ENCODE data around the gene LNP1. TPM values are rescaled to one million over a fixed set of nuclear protein-coding genes. Genes with fewer than 3 reads are reported as not detected.
"Not testable (repeated sequence)": the region's sequence is repeated elsewhere in the genome, so short reads cannot be mapped to it uniquely, and the experiment has no call there.

LNP1 gene
- total RNA-seq, 3 donors from 2014 or later (not counting 1 experiment from before 2014, with no cell fraction given) = 0.39 to 0.85 (median 0.73) TPM

GRCh38 chr3:100470951-100471350, 69.6 kb downstream of the LNP1 start:
- Histone ChIP-seq H3K9me3 (ENCODE audit: control insufficient read depth, insufficient read depth, low read length) (no peaks in the 10 kb centered on the region), H3K36me3 (ENCODE audit: control insufficient read depth, insufficient read depth, low read length) (no peaks in the 10 kb centered on the region), H3K27ac (ENCODE audit: low read length) (no peak overlapping the region), H3K4me3 (ENCODE audit: low read length) (no peak overlapping the region), H3K27me3 (ENCODE audit: control insufficient read depth, insufficient read depth, low read length) (no peaks in the 10 kb centered on the region), H3K4me1 (ENCODE audit: control insufficient read depth, insufficient read depth, low read length) (no peaks in the 10 kb centered on the region)
- DNase-seq (no peak), ATAC-seq (no peak)
- no CpG with 5 or more reads among the region's 1 CpG for WGBS (ENCODE audit: insufficient coverage)
- Mint-ChIP-seq H3K27me3 (ENCODE audit: low read depth in 2 of 2) (peaks cover 0 to 9% of the 10 kb centered on the region in 2 donors), H3K27ac (no peak overlapping the region), H3K4me1 (peaks cover 0 to 6% of the 10 kb centered on the region in 2 donors), H3K36me3 (no peaks in the 10 kb centered on the region), H3K9me3 (no peaks in the 10 kb centered on the region), H3K4me3 (no peak overlapping the region)
- intact Hi-C loops (cut with micrococcal nuclease) = no loop called here
- TF ChIP-seq, protein P1, sequence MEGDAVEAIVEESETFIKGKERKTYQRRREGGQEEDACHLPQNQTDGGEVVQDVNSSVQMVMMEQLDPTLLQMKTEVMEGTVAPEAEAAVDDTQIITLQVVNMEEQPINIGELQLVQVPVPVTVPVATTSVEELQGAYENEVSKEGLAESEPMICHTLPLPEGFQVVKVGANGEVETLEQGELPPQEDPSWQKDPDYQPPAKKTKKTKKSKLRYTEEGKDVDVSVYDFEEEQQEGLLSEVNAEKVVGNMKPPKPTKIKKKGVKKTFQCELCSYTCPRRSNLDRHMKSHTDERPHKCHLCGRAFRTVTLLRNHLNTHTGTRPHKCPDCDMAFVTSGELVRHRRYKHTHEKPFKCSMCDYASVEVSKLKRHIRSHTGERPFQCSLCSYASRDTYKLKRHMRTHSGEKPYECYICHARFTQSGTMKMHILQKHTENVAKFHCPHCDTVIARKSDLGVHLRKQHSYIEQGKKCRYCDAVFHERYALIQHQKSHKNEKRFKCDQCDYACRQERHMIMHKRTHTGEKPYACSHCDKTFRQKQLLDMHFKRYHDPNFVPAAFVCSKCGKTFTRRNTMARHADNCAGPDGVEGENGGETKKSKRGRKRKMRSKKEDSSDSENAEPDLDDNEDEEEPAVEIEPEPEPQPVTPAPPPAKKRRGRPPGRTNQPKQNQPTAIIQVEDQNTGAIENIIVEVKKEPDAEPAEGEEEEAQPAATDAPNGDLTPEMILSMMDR (IDR thresholded peaks at IDR 0.05) = no peak

- no peaks in the 10 kb centered on the region for H3K36me3 Mint-ChIP-seq
- H3K27me3 Mint-ChIP-seq (ENCODE audit: low read depth in 2 of 2) = peaks cover 0 to 5% of the 10 kb centered on the region in 2 donors
- no peaks in the 10 kb centered on the region for H3K9me3 ChIP-seq (ENCODE audit: control insufficient read depth, insufficient read depth, low read length)
- no peaks in the 10 kb centered on the region for H3K4me1 ChIP-seq (ENCODE audit: control insufficient read depth, insufficient read depth, low read length)
- no peaks in the 10 kb centered on the region for H3K9me3 Mint-ChIP-seq
- no peak overlapping the region for H3K27ac ChIP-seq (ENCODE audit: low read length)
- TF ChIP-seq, protein P1 (IDR thresholded peaks at IDR 0.05) = no peak
- no peak overlapping the region for H3K4me3 ChIP-seq (ENCODE audit: low read length)
- H3K4me3 Mint-ChIP-seq = no peak overlapping the region
- no peak overlapping the region for H3K27ac Mint-ChIP-seq
- ATAC-seq = no peak
- DNase-seq = no peak
- intact Hi-C loops (cut with micrococcal nuclease) = no loop called here
- WGBS (ENCODE audit: insufficient coverage) = 95% methylated on average over 2 of the region's 2 CpGs
- H3K27me3 ChIP-seq (ENCODE audit: control insufficient read depth, insufficient read depth, low read length) = no peaks in the 10 kb centered on the region
- H3K36me3 ChIP-seq (ENCODE audit: control insufficient read depth, insufficient read depth, low read length) = no peaks in the 10 kb centered on the region
- H3K4me1 Mint-ChIP-seq = peaks cover 0 to under 1% of the 10 kb centered on the region in 2 donors
These were observed 70.1 kb downstream of the LNP1 start for GRCh38 chr3:100471444-100471843.

DNA sequence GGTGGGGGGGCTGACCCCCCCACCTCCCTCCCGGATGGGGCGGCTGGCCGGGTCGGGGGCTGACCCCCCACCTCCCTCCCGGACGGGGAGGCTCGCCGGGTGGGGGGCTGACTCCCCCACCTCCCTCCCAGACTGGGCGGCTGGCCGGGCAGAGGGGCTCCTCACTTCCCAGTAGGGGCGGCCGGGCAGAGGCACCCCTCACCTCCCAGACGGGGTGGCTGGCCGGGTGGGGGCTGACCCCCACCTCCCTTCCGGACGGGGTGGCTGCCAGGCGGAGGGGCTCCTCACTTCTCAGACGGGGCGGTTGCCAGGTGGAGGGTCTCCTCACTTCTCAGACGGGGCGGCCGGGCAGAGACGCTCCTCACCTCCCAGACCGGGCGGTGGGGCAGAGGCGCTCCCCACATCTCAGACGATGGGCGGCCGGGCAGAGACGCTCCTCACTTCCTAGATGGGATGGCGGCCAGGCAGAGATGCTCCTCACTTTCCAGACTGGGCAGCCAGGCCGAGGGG, 76.6 kb downstream of the LNP1 start:
- intact Hi-C loops (cut with micrococcal nuclease); H3K9me3 Mint-ChIP-seq; H3K36me3 Mint-ChIP-seq; H3K27ac ChIP-seq (ENCODE audit: low read length); H3K4me3 Mint-ChIP-seq; H3K27ac Mint-ChIP-seq; H3K27me3 ChIP-seq (ENCODE audit: control insufficient read depth, insufficient read depth, low read length); ATAC-seq; H3K9me3 ChIP-seq (ENCODE audit: control insufficient read depth, insufficient read depth, low read length); H3K4me1 ChIP-seq (ENCODE audit: control insufficient read depth, insufficient read depth, low read length); H3K36me3 ChIP-seq (ENCODE audit: control insufficient read depth, insufficient read depth, low read length); H3K4me3 ChIP-seq (ENCODE audit: low read length); H3K4me1 Mint-ChIP-seq; DNase-seq; H3K27me3 Mint-ChIP-seq (ENCODE audit: low read depth in 2 of 2): not testable (repeated sequence)
- WGBS (ENCODE audit: insufficient coverage) = 93% methylated on average over 29 of the region's 32 CpGs

DNA sequence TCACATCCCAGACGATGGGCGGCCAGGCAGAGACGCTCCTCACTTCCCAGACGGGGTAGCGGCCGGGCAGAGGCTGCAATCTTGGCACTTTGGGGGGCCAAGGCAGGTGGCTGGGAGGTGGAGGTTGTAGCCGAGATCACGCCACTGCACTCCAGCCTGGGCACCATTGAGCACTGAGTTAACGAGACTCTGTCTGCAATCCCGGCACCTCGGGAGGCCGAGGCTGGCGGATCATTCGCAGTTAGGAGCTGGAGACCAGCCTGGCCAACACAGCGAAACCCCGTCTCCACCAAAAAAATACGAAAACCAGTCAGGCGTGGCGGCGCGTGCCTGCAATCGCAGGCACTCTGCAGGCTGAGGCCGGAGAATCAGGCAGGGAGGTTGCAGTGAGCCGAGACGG, 77.2 kb downstream of the LNP1 start:
- ATAC-seq; H3K36me3 Mint-ChIP-seq; H3K36me3 ChIP-seq (ENCODE audit: control insufficient read depth, insufficient read depth, low read length); H3K27ac ChIP-seq (ENCODE audit: low read length); H3K4me1 ChIP-seq (ENCODE audit: control insufficient read depth, insufficient read depth, low read length); H3K4me3 ChIP-seq (ENCODE audit: low read length); H3K4me3 Mint-ChIP-seq; H3K27ac Mint-ChIP-seq; H3K27me3 ChIP-seq (ENCODE audit: control insufficient read depth, insufficient read depth, low read length); H3K9me3 ChIP-seq (ENCODE audit: control insufficient read depth, insufficient read depth, low read length); H3K9me3 Mint-ChIP-seq; intact Hi-C loops (cut with micrococcal nuclease); DNase-seq; H3K4me1 Mint-ChIP-seq: not testable (repeated sequence)
- peaks cover 5 to 10% of the 10 kb centered on the region in 2 donors for H3K27me3 Mint-ChIP-seq (ENCODE audit: low read depth in 2 of 2)
- WGBS (ENCODE audit: insufficient coverage) = 91% methylated on average over 17 of the region's 25 CpGs

Measured in natural killer cell (primary cell).